NOMO-1 treated with DMSO at 0.1 percent for 48 hours (cell line): Measurements from ENCODE around the gene MOSPD3.
"Not testable (repeated sequence)": the region's sequence is repeated elsewhere in the genome, so short reads cannot be mapped to it uniquely, and the experiment has no call there.

Experiments
- DNase-seq: peaks from one replicate; lab custom pipeline; 2025; ENCODE audit not compliant: unreplicated experiment; lab: John Stamatoyannopoulos, UW

Gene MOSPD3, protein sequence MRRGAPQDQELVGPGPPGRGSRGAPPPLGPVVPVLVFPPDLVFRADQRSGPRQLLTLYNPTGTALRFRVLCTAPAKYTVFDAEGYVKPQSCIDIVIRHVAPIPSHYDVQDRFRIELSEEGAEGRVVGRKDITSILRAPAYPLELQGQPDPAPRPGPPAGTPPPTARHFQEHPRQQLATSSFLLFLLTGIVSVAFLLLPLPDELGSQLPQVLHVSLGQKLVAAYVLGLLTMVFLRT

GRCh38 chr7:100611983-100612729 lies at the start of gene MOSPD3:
Gene MOSPD3, plus strand, starts transcription at chr7:100612540. Its CDS starts 252 bp downstream, at chr7:100612792.
- DNase-seq: peak; percentile 100

GRCh38 chr7:100563100-100563564 lies 49.2 kb upstream of the MOSPD3 start:
- no peak for DNase-seq

DNA sequence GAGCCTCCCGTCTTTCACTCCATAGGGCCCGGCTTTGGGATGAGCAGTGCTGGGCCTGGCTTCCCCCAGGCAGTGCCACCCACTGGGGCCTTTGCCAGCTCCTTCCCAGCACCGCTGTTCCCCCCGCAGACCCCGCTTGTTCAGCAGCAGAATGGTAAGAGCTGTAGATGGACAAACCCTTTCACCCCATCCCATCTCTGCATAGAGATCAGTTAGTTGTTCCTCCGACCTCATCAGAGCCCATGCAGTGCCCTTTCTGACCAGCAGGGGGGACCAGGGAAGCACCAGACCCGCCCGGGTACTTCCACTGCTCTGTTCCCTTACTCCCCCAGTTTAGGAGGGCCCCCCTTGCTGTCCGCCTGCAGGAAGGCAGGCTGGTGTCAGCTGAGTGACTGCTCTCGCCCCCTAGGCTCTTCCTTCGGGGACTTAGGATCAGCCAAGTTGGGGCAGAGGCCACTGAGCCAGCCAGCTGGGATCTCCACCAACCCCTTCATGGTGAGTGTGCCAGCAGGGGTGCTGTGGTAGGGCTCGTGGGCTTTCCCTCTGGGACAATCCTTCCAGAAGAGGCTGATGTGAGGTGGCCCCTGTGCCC lies 48.4 kb upstream of the MOSPD3 start:
- DNase-seq: peak; percentile 72

DNA sequence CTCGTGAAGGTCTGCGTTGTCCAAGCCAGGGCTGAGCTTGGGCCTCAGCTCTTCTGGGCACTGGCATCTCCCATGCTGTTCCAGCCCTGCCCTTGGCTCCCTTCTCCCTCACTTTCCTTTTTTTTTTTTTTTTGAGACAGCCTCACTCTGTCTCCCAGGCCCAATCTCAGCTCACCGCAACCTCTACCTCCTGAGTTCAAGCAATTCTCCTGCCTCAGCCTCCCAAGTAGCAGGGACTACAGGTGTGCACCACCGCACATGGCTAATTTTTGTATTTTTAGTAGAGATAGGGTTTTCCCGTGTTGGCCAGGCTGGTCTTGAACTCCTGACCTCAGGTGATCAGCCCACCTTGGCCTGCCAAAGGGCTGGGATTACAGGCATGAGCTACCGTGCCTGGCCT lies 47.9 kb upstream of the MOSPD3 start:
- not testable (repeated sequence) for DNase-seq

DNA sequence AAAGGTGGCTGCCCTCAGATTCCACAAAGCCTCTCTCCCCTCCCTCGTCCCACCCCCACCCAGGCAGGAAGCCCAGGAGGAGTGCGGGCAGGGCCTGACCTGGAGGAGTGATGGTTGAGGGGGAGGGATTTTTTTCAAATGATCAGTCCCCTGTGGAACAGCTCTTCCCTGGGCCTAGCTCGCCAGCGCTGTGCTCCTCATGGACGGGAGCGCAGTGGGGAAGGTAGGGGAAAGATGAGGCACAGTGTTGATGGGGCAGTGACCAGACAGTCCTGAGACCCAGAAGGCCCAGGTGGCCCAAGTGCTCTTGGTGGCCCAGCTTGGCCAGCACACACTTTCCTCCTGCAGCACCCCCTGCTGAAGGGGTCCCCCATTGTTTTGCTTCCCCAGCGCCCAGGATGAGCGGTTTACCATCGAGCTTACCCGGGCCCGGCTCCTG lies 47.2 kb upstream of the MOSPD3 start:
- no peak for DNase-seq

DNA sequence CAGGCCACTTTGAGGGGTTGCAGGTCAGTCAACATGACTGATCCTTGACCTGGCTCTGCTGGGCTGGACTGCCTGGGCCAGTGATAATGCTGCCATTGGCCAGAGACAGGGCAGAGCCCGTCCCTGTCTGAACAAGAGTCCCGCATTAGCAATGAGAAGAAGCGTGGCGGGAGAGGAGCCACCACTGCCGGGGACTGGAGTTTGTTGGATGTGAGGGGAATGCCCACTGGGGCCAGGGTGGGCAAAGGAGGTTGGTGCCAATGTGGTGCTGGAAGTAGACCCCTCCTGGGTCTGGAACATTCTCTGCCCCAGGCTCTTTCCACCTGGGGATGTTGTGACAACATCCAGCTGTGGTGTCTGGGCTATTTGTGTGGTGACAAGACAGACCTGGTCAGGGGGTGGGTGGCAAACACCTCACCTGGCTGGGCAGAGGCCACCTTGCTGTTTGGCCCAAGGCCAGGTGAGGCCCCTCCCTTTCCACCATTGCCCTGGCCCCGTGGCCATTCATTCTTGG lies 46.3 kb upstream of the MOSPD3 start:
- DNase-seq: no peak

DNA sequence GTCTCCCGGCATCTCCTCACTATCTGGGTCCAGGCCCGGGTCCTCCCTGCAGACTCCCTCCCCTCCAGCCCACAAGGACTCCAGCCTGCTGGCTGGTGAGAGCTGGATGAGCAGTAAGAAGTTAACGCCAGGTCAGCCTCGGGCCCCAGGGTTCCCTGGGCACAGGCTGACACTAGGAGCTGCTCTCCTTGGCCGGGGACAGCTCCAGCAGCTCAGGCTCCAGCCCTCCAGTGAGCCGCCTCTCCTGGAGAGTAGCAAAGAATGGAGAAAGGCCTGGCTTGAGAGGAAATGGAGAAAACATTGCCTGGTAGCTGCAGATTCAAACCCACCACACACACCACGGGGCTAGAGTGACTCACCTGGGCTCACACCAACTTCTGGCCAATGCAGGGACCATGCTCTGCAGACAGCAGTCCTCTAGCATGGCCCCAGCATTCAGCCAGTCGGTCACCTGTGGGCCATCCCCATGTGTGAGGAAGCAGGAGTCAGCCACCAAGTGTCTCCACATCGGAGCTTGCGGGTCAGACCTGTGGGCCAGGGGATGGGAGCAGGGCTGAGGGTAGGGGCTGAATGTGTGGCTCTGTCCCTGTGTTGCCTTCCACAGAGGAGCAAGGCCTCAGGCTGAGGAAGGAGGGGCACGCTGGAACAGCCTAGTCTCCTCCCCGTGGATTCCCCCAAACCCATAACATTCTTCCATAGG lies 45.2 kb upstream of the MOSPD3 start:
- DNase-seq: no peak

GRCh38 chr7:100567751-100568175 lies 44.6 kb upstream of the MOSPD3 start:
- DNase-seq: no peak

DNA sequence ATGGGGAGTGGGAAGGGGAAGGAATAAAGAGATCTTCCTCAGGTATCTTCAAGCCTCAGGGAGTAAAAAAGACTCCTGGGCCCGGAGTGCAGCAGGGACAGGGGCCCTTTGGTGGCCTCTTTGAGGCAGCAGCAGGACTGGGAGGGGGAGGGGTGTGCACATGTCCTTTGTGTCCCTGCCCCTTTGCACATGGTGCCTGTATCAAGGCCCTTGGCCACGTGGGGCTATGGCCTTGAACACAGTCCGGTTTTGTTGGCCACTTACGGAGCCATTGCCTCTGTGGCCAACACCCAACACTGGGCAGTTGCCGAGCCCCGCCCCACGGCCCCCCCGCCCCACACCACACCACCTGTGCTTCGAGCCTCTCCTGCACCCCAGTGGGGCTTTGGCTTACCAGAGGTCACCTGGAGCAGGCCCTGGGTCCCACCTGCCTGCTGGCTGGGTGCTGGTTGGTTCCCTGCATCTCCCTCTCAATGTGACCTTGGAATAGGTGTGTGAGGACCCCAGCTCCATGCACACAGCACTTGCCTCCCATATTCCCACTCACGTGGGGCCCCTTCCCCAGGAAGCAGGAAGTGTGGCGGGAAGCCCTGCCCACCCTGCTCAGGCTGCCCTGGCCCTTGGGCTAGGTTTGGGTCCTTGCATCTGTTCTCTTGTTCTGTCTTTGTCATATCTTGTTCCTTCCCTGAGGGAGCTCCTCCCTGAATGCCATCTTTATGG lies 44.0 kb upstream of the MOSPD3 start:
- no peak for DNase-seq

DNA sequence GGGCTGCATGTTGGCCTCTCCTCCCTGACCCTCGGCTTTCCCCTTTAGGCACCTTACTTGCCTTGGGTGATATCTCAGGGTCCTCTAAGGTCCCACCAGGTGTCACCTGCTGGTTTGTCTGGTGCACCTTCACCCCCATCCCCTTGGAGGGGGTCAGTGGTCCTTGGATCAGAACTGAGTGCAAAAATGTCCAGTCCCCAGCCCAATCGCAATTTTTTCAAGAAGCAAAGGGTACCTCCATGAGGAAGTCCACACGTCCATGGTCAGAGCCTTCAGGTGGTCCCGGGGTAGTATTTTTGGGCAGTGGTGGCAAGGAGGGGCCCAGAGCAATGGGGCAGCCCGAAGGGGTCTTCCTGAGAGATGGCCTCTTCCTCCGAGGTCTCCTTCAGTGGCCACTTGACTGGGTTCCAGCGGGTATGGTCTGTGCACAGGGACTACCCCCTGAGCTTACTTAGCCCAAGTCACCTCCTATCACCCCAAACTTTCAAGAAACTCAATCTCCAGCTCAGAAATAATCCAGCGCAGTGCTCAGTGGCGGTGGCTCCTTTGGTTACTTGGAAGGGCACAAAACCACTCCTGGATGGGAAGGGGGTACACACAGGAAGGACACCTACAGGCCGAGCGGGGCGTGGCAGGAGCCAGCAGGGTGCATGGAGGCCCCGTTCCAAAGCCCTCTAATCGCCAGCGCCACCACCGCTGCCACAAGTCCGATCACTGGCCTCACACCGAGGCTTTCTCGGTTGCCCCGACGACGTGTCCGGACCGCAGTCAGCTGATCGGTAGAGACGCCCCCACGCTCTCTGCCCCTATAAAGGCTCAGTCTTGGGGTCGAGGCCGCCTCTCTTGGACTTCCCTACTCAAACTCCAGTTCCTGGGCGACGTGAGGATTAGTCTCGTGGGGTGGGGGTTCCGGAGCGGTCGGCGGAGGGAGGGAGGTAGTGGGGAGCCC lies 43.2 kb upstream of the MOSPD3 start:
- peak; percentile 47 for DNase-seq

DNA sequence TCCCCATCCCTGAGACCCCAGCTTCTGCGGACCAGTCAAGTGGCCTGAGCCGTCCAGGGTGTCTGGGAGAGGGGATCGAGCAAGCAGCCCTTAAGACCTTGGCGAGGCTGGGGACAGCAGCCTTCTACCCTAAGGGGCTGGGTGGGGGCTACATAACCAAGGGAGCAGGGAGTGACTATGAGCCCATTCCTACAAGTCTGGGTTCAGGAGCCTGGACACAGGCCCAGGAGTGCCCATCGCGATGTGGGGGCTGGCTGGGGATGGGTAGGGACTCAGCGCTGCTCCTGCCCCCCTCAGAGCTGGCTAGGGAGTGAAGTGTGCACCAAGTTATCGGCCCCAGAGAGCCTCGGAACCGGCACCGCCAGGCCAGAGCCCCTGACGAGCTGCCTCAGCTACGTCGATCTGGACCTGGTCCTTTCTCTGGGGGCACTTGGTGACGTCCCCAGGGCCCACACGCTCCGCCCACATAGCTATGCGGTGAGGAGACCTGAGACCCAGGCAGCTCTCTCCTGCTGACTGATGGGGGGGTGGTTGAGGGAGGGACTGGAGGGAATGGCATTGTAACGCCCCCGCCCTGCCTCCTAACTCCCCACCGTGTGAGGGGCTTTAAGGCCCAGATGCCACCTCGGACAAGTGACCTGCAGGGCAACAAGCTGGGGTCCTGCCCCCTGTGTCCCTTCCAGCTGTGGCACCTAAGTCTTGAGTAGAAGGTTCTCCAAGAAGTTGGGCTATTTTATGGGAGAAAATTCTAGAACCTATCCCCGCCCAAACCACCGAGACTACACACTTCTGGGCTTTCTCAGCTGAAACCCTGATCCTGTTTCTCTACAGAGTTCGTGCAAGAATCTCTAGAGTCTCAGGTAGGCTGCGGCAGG lies 41.1 kb upstream of the MOSPD3 start:
- DNase-seq: no peak

DNA sequence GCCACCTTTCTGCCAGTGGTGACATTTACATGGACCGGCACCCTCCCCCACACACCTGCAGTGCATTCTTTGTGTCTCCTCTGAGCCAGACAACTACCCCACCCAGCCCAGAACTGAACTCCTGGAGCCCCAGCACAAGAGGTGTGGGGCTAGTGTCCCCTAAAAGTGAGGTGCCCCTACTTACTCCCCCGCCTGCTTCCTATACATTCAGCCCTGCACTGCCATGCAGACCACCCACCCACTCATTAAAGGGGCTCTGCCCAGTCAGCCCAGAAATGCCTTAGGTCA lies 40.6 kb upstream of the MOSPD3 start:
- DNase-seq: no peak

GRCh38 chr7:100572281-100572948 lies 39.9 kb upstream of the MOSPD3 start:
- DNase-seq: no peak

DNA sequence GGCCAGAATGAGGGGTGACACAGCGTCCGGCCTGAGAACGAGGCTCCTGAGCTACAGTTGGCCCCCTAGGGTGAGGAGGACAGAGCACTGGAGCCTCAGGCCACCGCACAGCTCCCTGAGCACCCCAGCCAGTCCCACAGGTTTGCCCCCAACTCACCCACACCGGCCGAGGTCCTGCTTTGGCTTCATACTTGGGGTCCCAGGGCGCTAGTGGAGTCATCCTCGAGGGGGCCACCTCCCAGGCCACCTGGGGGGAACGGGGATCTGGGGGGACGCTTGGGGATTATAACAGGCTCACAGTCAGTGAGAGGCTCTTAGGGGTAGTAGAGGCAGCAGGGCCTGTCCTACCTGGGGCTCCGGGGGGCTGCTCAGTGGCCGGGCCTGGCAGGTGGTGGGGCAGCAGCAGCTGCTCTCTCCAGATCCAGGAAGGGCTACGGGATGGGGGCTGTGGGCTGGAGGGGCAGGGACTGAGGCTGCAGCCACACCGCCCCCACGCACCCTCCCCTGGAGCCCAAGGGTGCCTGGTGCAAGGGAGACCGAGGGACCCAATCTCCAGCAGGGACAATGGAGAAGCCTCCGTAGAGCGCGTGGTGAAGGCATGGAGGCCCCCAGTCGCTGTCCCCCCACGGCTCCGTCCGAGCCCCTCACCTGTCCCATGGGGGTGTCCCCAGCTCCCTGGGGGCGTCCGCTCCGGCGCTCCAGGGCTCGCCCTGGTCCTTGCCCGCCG lies 39.2 kb upstream of the MOSPD3 start:
- no peak for DNase-seq

- no peak for DNase-seq
Observed at GRCh38 chr7:100573691-100574361, 38.5 kb upstream of the MOSPD3 start, which contains the start of gene SAP25. Gene SAP25, minus strand, starts transcription at chr7:100573900. Its CDS starts 158 bp downstream, at chr7:100573742.

- DNase-seq: no peak
Observed at GRCh38 chr7:100574362-100575205, 37.8 kb upstream of the MOSPD3 start.
